GM12892 (cell line): ENCODE measurements around the gene MZF1.

Source experiments
- POLR2A ChIP-seq: IDR thresholded peaks from 2 replicates; pipeline ENCODE4 v1.6.1; 2011; ENCODE audit warnings: low read depth, low read length, control low read depth
- POLR2AphosphoS5 ChIP-seq: IDR thresholded peaks from 2 replicates; pipeline ENCODE4 v1.6.1; 2011; ENCODE audit warnings: low read depth, low read length, control low read depth
- TAF1 ChIP-seq: IDR thresholded peaks from 2 replicates; pipeline ENCODE4 v1.6.1; 2011; ENCODE audit warnings: low read depth, mild to moderate bottlenecking, control low read depth, low read length, borderline replicate concordance

DNA sequence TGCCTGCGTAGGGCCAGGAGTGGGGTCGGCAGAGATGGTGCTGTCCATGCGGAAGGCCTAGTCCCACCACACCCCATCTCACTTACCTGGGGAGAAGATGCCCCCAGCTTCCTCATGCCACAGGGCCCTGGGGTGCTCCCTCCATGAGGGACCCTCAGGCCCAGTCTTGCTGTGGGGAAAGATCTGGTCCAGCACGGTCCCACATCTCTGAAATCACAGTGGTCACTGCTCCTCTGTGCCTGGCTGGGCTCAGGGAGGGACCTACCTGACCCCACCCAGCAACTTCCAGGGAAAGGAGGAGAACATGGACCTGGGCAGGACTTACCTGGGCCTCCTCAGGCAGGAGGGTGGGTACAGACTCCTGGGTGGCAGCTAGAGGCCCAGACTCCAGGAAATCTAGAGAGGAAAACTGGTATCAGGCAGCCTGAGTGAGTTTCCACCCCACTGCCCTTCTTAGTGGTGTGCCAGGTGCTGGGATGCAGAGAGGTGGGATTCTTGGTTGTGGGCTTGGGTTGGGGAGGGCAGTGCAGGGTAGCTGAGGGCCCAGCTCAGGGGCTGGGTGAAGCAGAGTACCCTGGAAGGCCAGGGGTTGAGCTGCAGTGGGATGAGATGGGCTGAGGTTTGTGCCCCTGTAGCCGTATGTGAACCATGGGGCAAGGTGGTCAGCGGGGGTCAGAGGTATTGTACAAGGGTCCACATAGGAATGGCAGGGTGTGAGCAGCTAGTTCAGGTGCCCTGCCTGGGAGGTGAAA lies 3.8 kb downstream of the MZF1 start:
- TF ChIP-seq POLR2A (no peak), POLR2AphosphoS5 (no peak), TAF1 (no peak)
